ENCODE measurements around the gene ASCL5. TPM values are rescaled to one million over a fixed set of nuclear protein-coding genes. Genes with fewer than 3 reads are reported as not detected.
A peak's percentile ranks its signal among the peaks of the same experiment; 100 is the strongest.

The ASCL5 gene
- total and polyA plus RNA-seq, 2 of the 13 experiments (the other 11 are each of a cell fraction or from before 2014, with no cell fraction given) = not detected

GRCh38 chr1:201115390-201115937 is 11.5 kb downstream of the ASCL5 start:
- in situ Hi-C loops (cut with HindIII; ENCODE audit: extremely low pct_ligation_motif_present, low pct_unique_long_range_greater_than_20kb) = loop anchor here (10.0 kb wide), 1 partner anchor 141 kb away; no protein-coding TSS in a partner anchor
- BruUV-seq (replicated peaks) = no TSS peak
- Histone ChIP-seq H3K27ac (ENCODE audit: extremely low read length, insufficient read depth, low read length) (no peak overlapping the region), H3K9ac (ENCODE audit: insufficient read depth, low read depth, low read length) (no peak overlapping the region), H3K4me2 (ENCODE audit: low read depth, low read length) (no peak overlapping the region), H3K4me3 (replicated peaks in 1 of 3; ENCODE audit: insufficient read depth in 1 of 3, low read depth in 2 of 3, low read length in 3 of 3) (no peak overlapping the region), H3K27me3 (ENCODE audit: control insufficient read depth in 1 of 2, insufficient read depth in 2 of 2, low read length in 2 of 2) (peaks cover 0 to 21% of the 10 kb centered on the region in 2 experiments; a peak in 3 of 5 replicates), H3K4me1 (ENCODE audit: insufficient read depth, low read length) (no peaks in the 10 kb centered on the region), H4K20me1 (ENCODE audit: insufficient read depth, low read length) (no peaks in the 10 kb centered on the region), H2AFZ (ENCODE audit: low read length) (no peak overlapping the region), H3K9me3 (ENCODE audit: low read length) (no peaks in the 10 kb centered on the region), H3K79me2 (ENCODE audit: insufficient read depth, low read length) (no peaks in the 10 kb centered on the region), H3K36me3 (replicated peaks in 1 of 2; ENCODE audit: control insufficient read depth in 1 of 2, insufficient read depth in 2 of 2, low read length in 2 of 2) (no peaks in the 10 kb centered on the region)
- intact Hi-C loops (cut with micrococcal nuclease; ENCODE audit: unreplicated experiment) = loop anchor here (10.0 kb wide), 1 partner anchor 221 kb away; the partner anchor contains the start of gene INAVA
- FAIRE-seq = no peak
- no peak for ATAC-seq
- ChIA-PET POLR2A (no interaction called here), CTCF (ENCODE audit: low intra/inter-chr PET ratio, low total read pairs) (no interaction called here)
- no peak for TF ChIP-seq PRPF4 (IDR thresholded peaks at IDR 0.05; ENCODE audit: low read depth, low read length, poor library complexity, severe bottlenecking)
- TF ChIP-seq TIGD3 (CRISPR knock-in tag; IDR thresholded peaks at IDR 0.05; ENCODE audit: borderline replicate concordance) = no peak
- TF ChIP-seq SUZ12 (IDR thresholded peaks at IDR 0.05; ENCODE audit: low read depth, low read length) = no peak
- 82% methylated on average over 13 of the region's 25 CpGs for WGBS (ENCODE audit: low lambda C conversion rate)
- no peak for DNase-seq (ENCODE audit: low spot score)

- ChIA-PET CTCF (ENCODE audit: low intra/inter-chr PET ratio, low total read pairs) (interaction anchor here (1.8 kb wide), 1 partner anchor 28 kb away, joined by 24 read pairs; no protein-coding TSS in a partner anchor), POLR2A (no interaction called here)
- BruUV-seq (replicated peaks) = no TSS peak
- no peak overlapping the region for H2AFZ ChIP-seq (ENCODE audit: low read length)
- peak overlapping the region in 2 of 3 experiments; percentile 48 to 74; a peak in 4 of 6 replicates for H3K4me3 ChIP-seq (replicated peaks in 1 of 3; ENCODE audit: insufficient read depth in 1 of 3, low read depth in 2 of 3, low read length in 3 of 3)
- 79% methylated on average over 40 of the region's 88 CpGs for WGBS (ENCODE audit: low lambda C conversion rate)
- in situ Hi-C loops (cut with HindIII; ENCODE audit: extremely low pct_ligation_motif_present, low pct_unique_long_range_greater_than_20kb) = loop anchor here (10.0 kb wide), 1 partner anchor 140 kb away; no protein-coding TSS in a partner anchor
- intact Hi-C loops (cut with micrococcal nuclease; ENCODE audit: unreplicated experiment) = loop anchor here (1.0 to 10.0 kb wide), 5 partner anchors 28 to 557 kb away; partner anchors contain the start of gene INAVA
- H3K27ac ChIP-seq (ENCODE audit: extremely low read length, insufficient read depth, low read length) = no peak overlapping the region
- peaks cover 0 to 21% of the 10 kb centered on the region in 2 experiments; a peak in 3 of 5 replicates for H3K27me3 ChIP-seq (ENCODE audit: control insufficient read depth in 1 of 2, insufficient read depth in 2 of 2, low read length in 2 of 2)
- peak; percentile 70 for FAIRE-seq
- H3K4me1 ChIP-seq (ENCODE audit: insufficient read depth, low read length) = no peaks in the 10 kb centered on the region
- peak overlapping the region; percentile 94 for H3K4me2 ChIP-seq (ENCODE audit: low read depth, low read length)
- no peak overlapping the region for H3K9ac ChIP-seq (ENCODE audit: insufficient read depth, low read depth, low read length)
- H3K9me3 ChIP-seq (ENCODE audit: low read length) = no peaks in the 10 kb centered on the region
- H3K79me2 ChIP-seq (ENCODE audit: insufficient read depth, low read length) = no peaks in the 10 kb centered on the region
- peak; percentile 97 for ATAC-seq
- H3K36me3 ChIP-seq (replicated peaks in 1 of 2; ENCODE audit: control insufficient read depth in 1 of 2, insufficient read depth in 2 of 2, low read length in 2 of 2) = no peaks in the 10 kb centered on the region
- peak; percentile 70 for DNase-seq (ENCODE audit: low spot score)
- no peaks in the 10 kb centered on the region for H4K20me1 ChIP-seq (ENCODE audit: insufficient read depth, low read length)
- TF ChIP-seq ZNF598 (CRISPR knock-in tag; IDR thresholded peaks at IDR 0.05; ENCODE audit: borderline replicate concordance) = 0 out of 2 replicates have a peak, but pooled peaks have one; percentile 27
- 0 out of 2 replicates have a peak, but pooled peaks have one; percentile 44 for TF ChIP-seq ZNF547 (CRISPR knock-in tag; IDR thresholded peaks at IDR 0.05)
- TF ChIP-seq, protein P1, sequence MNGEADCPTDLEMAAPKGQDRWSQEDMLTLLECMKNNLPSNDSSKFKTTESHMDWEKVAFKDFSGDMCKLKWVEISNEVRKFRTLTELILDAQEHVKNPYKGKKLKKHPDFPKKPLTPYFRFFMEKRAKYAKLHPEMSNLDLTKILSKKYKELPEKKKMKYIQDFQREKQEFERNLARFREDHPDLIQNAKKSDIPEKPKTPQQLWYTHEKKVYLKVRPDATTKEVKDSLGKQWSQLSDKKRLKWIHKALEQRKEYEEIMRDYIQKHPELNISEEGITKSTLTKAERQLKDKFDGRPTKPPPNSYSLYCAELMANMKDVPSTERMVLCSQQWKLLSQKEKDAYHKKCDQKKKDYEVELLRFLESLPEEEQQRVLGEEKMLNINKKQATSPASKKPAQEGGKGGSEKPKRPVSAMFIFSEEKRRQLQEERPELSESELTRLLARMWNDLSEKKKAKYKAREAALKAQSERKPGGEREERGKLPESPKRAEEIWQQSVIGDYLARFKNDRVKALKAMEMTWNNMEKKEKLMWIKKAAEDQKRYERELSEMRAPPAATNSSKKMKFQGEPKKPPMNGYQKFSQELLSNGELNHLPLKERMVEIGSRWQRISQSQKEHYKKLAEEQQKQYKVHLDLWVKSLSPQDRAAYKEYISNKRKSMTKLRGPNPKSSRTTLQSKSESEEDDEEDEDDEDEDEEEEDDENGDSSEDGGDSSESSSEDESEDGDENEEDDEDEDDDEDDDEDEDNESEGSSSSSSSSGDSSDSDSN (CRISPR knock-in tag; IDR thresholded peaks at IDR 0.05) = peak; percentile 27; the same call in 1 of the 2 replicates
- peak; percentile 90 for TF ChIP-seq RAD21 (CRISPR knock-in tag; IDR thresholded peaks at IDR 0.05)
- TF ChIP-seq AGO1 (IDR thresholded peaks at IDR 0.05; ENCODE audit: low read depth, low read length, poor library complexity, severe bottlenecking) = peak; percentile 15
Measured at GRCh38 chr1:201114245-201115131, 12.5 kb downstream of the ASCL5 start.
